ENCODE measurements around the gene CCDC13. TPM values are rescaled to one million over a fixed set of nuclear protein-coding genes. Genes with fewer than 3 reads are reported as not detected.

Gene CCDC13
- polyA plus RNA-seq, 3 donors from 2014 or later, result 0.61 to 1.1 TPM; not detected in 1

GRCh38 chr3:42780892-42781700 is 8.0 kb upstream of the CCDC13 start:
- no peaks in the 10 kb centered on the region for H3K27me3 Mint-ChIP-seq (ENCODE audit: low read depth in 3 of 3)
- DNase-seq, result peak; percentile 51 to 58 (median 53)
- peaks cover 0 to 7% (median 6%) of the 10 kb centered on the region in 3 donors for H3K36me3 Mint-ChIP-seq
- H3K4me3 Mint-ChIP-seq, result no peak overlapping the region
- no peaks in the 10 kb centered on the region for H3K9me3 Mint-ChIP-seq
- peaks cover 0 to 2% of the 10 kb centered on the region in 2 donors for H3K4me1 Mint-ChIP-seq
- H3K27ac Mint-ChIP-seq, result peak overlapping the region in 2 of 6 donors; percentile 12 to 25

- Mint-ChIP-seq H3K9me3 (no peaks in the 10 kb centered on the region), H3K36me3 (peaks cover 0 to under 1% (median 0%) of the 10 kb centered on the region in 3 donors), H3K27me3 (ENCODE audit: low read depth in 3 of 3) (no peaks in the 10 kb centered on the region), H3K4me1 (peaks cover 0 to 2% of the 10 kb centered on the region in 2 donors), H3K4me3 (no peak overlapping the region), H3K27ac (peak overlapping the region in 1 of 6 donors; percentile 25)
- no peak for DNase-seq
These were observed 7.3 kb upstream of the CCDC13 start for GRCh38 chr3:42780398-42780797.

GRCh38 chr3:42778644-42779043 is 5.6 kb upstream of the CCDC13 start:
- Mint-ChIP-seq H3K27me3 (ENCODE audit: low read depth in 3 of 3) (no peaks in the 10 kb centered on the region), H3K4me3 (no peak overlapping the region)

DNA sequence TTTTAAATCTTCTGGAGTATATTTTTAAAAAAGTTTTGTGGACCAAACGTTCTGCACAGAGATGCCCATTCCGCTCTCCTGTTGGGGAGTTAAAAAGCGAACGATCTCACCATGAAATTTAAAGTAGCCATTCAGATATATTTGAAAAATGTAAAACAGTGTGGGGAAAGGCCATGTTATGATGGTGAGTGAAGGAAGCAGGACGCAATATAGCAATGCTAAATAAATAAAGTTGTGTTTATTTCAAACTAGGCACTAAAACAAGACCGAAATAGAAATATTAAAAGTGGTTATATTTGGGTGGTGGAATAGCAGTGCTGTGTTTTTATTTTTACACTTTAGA is 327 bp upstream of the CCDC13 start:
- peak overlapping the region in 5 of 6 donors; percentile 83 to 91 (median 88) for H3K27ac Mint-ChIP-seq
- H3K9me3 Mint-ChIP-seq, result peaks cover 0 to 3% (median 0%) of the 10 kb centered on the region in 6 donors
- no peaks in the 10 kb centered on the region for H3K36me3 Mint-ChIP-seq
- DNase-seq, result no peak
- peaks cover 13 to 18% of the 10 kb centered on the region in 2 donors for H3K4me1 Mint-ChIP-seq
- peak overlapping the region; percentile 85 to 94 (median 89) for H3K4me3 Mint-ChIP-seq
- peaks cover 3 to 12% (median 6%) of the 10 kb centered on the region in 3 donors for H3K27me3 Mint-ChIP-seq (ENCODE audit: low read depth in 3 of 3)

More at GRCh38 chr3:42778644-42779043, 5.6 kb upstream of the CCDC13 start:
- no peak for DNase-seq
- no peaks in the 10 kb centered on the region for H3K36me3 Mint-ChIP-seq
- no peaks in the 10 kb centered on the region for H3K9me3 Mint-ChIP-seq
- H3K27ac Mint-ChIP-seq, result no peak overlapping the region
- peaks cover 2 to 3% of the 10 kb centered on the region in 2 donors for H3K4me1 Mint-ChIP-seq

GRCh38 chr3:42771271-42771670 is 1.8 kb downstream of the CCDC13 start:
- peaks cover 3 to 12% (median 9%) of the 10 kb centered on the region in 3 donors for H3K27me3 Mint-ChIP-seq (ENCODE audit: low read depth in 3 of 3)

DNA sequence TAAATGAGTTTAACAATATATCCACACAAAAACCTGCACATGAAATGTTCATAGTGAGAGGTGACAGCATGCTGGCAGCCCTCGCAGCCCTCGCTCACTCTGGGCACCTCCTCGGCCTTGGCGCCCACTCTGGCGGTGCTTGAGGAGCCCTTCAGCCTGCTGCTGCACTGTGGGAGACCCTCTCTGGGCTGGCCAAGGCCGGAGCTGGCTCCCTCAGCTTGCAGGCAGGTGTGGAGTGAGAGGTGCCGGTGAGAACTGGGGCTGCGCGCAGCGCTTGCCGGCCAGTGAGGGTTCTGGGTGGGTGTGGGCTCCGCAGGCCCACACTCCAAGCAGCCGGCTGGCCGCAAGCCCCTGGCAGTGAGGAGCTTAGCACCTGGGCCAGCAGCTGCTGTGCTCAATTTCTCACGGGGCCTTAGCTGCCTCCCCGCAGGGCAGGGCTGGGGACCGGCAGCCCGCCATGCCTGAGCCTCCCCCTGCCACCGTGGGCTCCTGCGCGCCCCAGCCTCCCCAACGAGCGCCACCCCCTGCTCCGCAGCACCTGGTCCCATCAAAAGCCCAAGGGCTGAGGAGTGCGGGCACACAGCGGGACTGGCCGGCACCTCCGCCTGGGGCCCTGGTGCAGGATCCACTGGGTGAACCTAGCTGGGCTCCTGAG is 3.4 kb downstream of the CCDC13 start:
- peaks cover 13 to 18% of the 10 kb centered on the region in 2 donors for H3K4me1 Mint-ChIP-seq
- H3K36me3 Mint-ChIP-seq, result no peaks in the 10 kb centered on the region
- H3K27me3 Mint-ChIP-seq (ENCODE audit: low read depth in 3 of 3), result peaks cover 3 to 18% (median 9%) of the 10 kb centered on the region in 3 donors
- H3K4me3 Mint-ChIP-seq, result no peak overlapping the region
- H3K27ac Mint-ChIP-seq, result no peak overlapping the region
- DNase-seq, result no peak
- H3K9me3 Mint-ChIP-seq, result peaks cover 0 to 3% (median 0%) of the 10 kb centered on the region in 6 donors

More at GRCh38 chr3:42771271-42771670, 1.8 kb downstream of the CCDC13 start:
- peaks cover 13 to 18% of the 10 kb centered on the region in 2 donors for H3K4me1 Mint-ChIP-seq
- no peaks in the 10 kb centered on the region for H3K36me3 Mint-ChIP-seq
- H3K4me3 Mint-ChIP-seq, result peak overlapping the region in 1 of 5 donors; percentile 46
- H3K27ac Mint-ChIP-seq, result peak overlapping the region in 3 of 6 donors; percentile 51 to 87 (median 54)
- peaks cover 0 to 3% (median 0%) of the 10 kb centered on the region in 6 donors for H3K9me3 Mint-ChIP-seq
- no peak for DNase-seq

GRCh38 chr3:42764561-42765295 is 8.3 kb downstream of the CCDC13 start:
- Mint-ChIP-seq H3K4me1 (no peaks in the 10 kb centered on the region), H3K27ac (no peak overlapping the region), H3K4me3 (no peak overlapping the region), H3K27me3 (ENCODE audit: low read depth in 3 of 3) (peaks cover 0 to 9% (median 3%) of the 10 kb centered on the region in 3 donors), H3K9me3 (no peaks in the 10 kb centered on the region), H3K36me3 (no peaks in the 10 kb centered on the region)
- DNase-seq, result no peak

DNA sequence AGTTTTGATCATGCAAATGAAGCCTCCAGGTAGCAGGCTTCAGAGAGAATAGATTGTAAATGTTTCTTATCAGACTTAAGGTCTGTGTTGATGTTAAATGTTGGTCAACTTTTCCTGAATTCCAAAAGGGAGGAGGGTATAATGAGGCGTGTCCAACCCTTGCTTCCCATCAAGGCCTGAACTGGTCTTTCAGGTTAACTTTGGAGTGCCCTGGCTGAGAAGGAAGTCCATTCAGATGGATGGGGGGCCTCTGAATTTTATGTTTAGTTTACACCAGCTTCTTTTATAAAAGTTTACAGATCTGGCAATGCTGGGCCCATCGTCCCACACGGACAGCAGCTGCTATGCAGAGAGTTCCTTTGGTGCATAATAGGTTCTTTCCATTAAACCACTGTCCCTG is 8.9 kb downstream of the CCDC13 start:
- H3K4me1 Mint-ChIP-seq, result no peaks in the 10 kb centered on the region
- H3K36me3 Mint-ChIP-seq, result no peaks in the 10 kb centered on the region
- H3K4me3 Mint-ChIP-seq, result no peak overlapping the region

DNA sequence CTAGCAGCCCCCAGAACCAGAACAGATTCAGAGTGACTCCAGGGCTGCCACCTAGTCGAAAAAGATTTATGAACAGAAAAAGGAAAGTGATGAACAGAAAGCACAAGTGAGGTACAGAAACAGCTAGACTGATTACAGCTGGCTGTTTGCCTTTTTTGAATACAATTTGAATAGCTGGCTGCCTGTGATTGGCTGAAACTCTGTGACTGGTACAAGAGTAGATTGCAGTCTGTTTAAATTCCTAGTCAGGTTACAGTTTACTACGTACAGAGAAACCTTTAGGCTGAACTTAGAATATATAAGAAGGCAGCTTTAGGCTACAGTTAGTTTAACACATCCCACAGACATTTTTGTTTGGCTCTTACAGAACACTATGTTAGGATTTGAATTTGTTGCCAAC is 10.0 kb downstream of the CCDC13 start:
- H3K27ac Mint-ChIP-seq, result no peak overlapping the region
- H3K9me3 Mint-ChIP-seq, result no peaks in the 10 kb centered on the region
- peaks cover 0 to 6% (median 3%) of the 10 kb centered on the region in 3 donors for H3K27me3 Mint-ChIP-seq (ENCODE audit: low read depth in 3 of 3)
- H3K4me1 Mint-ChIP-seq, result no peaks in the 10 kb centered on the region
- no peaks in the 10 kb centered on the region for H3K36me3 Mint-ChIP-seq
- no peak for DNase-seq
- no peak overlapping the region for H3K4me3 Mint-ChIP-seq

More for the DNA sequence above, 8.9 kb downstream of the CCDC13 start:
- DNase-seq, result no peak
- Mint-ChIP-seq H3K27ac (no peak overlapping the region), H3K9me3 (no peaks in the 10 kb centered on the region), H3K27me3 (ENCODE audit: low read depth in 3 of 3) (peaks cover 0 to 9% (median 3%) of the 10 kb centered on the region in 3 donors)

- Mint-ChIP-seq H3K9me3 (no peaks in the 10 kb centered on the region), H3K27ac (no peak overlapping the region), H3K4me3 (no peak overlapping the region), H3K4me1 (no peaks in the 10 kb centered on the region), H3K36me3 (no peaks in the 10 kb centered on the region), H3K27me3 (ENCODE audit: low read depth in 3 of 3) (peaks cover 0 to 6% (median under 1%) of the 10 kb centered on the region in 3 donors)
- no peak for DNase-seq
These were observed 10.9 kb downstream of the CCDC13 start for GRCh38 chr3:42762046-42762724.

DNA sequence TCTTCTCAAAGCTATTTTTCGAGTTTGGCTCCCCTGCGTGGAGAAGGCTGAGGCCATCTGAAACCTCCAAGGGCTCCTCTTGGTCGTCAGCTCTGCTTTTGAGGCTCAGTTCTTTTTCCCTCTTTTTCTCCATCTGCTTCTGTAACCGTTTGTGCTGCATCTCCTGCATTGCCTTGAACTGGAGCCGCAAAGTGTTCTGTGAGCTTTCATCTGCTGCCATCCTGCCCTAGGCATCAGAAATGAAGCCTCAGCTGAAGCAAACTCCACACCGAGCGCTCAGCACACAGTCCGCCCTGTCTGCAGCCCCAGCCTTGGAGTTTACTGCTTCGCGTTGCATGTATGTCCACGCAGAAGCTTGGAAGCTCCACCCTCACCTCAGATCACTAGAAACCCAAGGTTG is 14.9 kb downstream of the CCDC13 start:
- Mint-ChIP-seq H3K4me3 (no peak overlapping the region), H3K27me3 (ENCODE audit: low read depth in 3 of 3) (peaks cover 0 to 2% (median 0%) of the 10 kb centered on the region in 3 donors), H3K36me3 (peaks cover 0 to 4% (median 4%) of the 10 kb centered on the region in 3 donors), H3K27ac (no peak overlapping the region), H3K9me3 (no peaks in the 10 kb centered on the region), H3K4me1 (no peaks in the 10 kb centered on the region)
- no peak for DNase-seq

GRCh38 chr3:42756681-42757213 is 16.3 kb downstream of the CCDC13 start:
- no peaks in the 10 kb centered on the region for H3K4me1 Mint-ChIP-seq
- H3K27ac Mint-ChIP-seq, result no peak overlapping the region
- peaks cover 0 to 7% (median 4%) of the 10 kb centered on the region in 3 donors for H3K36me3 Mint-ChIP-seq
- DNase-seq, result no peak
- peaks cover 0 to 2% (median 0%) of the 10 kb centered on the region in 3 donors for H3K27me3 Mint-ChIP-seq (ENCODE audit: low read depth in 3 of 3)
- H3K9me3 Mint-ChIP-seq, result no peaks in the 10 kb centered on the region
- no peak overlapping the region for H3K4me3 Mint-ChIP-seq

All from immature natural killer cell (primary cell).